BE2C (cell line): ENCODE measurements around the gene AGTR1.

Experiments used
- DNase-seq: peaks from one replicate; pipeline ENCODE4 v3.0.0-alpha.2; 2020
- H3K27me3 ChIP-seq: fragments of 250-450 bp; sonication (Bioruptor Pico); 2 replicates; pipeline ENCODE4 v1.5.1; 2020; ENCODE audit warnings: mild to moderate bottlenecking
- H3K36me3 ChIP-seq: fragments of 250-450 bp; sonication (Bioruptor Pico); 2 replicates; pipeline ENCODE4 v1.5.1; 2020; ENCODE audit warnings: mild to moderate bottlenecking
- H3K4me1 ChIP-seq: fragments of 250-450 bp; sonication (Bioruptor Pico); 2 replicates; pipeline ENCODE4 v1.5.1; 2020
- H3K4me3 ChIP-seq: 2 replicates; pipeline ENCODE4 v1.5.1; 2011; ENCODE audit warnings: low read depth, low read length
- H3K9me3 ChIP-seq: fragments of 250-450 bp; sonication (Bioruptor Pico); 2 replicates; pipeline ENCODE4 v1.5.1; 2020
- CTCF ChIP-seq: IDR thresholded peaks from 2 replicates; pipeline ENCODE4 v1.5.1; 2012; ENCODE audit warnings: mild to moderate bottlenecking, low read depth, low read length

Gene AGTR1

DNA sequence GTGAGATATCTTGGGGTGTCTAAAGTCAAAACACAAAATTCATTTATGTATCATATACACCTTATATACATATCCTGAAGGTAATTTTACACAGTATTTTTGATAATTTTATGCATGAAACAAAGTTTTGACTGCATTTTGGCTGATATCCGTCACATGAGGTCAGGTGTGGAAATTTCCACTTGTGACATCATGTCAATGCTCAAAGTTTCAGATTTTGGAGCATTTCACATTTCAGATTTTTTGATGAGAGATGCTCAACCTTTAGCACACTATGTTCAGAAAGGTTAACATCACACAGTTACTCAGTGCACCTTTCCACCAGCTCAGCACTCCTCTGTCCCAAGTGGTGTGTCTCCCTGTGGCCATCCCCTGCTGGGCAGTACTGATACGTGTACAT, 92.2 kb downstream of the AGTR1 start:
- Histone ChIP-seq H3K36me3 (no peaks in the 10 kb centered on the region), H3K9me3 (no peaks in the 10 kb centered on the region; the same call in none of the 2 replicates), H3K4me3 (no peak overlapping the region), H3K4me1 (peaks cover 34% of the 10 kb centered on the region), H3K27me3 (no peaks in the 10 kb centered on the region)
- TF ChIP-seq CTCF = no peak
- DNase-seq = no peak

GRCh38 chr3:148790370-148790769, 92.7 kb downstream of the AGTR1 start:
- no peaks in the 10 kb centered on the region; the same call in none of the 2 replicates for H3K9me3 ChIP-seq
- DNase-seq = no peak
- no peak overlapping the region for H3K4me3 ChIP-seq
- H3K27me3 ChIP-seq = no peaks in the 10 kb centered on the region
- peaks cover 34% of the 10 kb centered on the region for H3K4me1 ChIP-seq
- no peak for TF ChIP-seq CTCF
- H3K36me3 ChIP-seq = no peaks in the 10 kb centered on the region

- no peak overlapping the region for H3K4me3 ChIP-seq
- H3K4me1 ChIP-seq = peaks cover 34% of the 10 kb centered on the region
- H3K36me3 ChIP-seq = no peaks in the 10 kb centered on the region
- no peaks in the 10 kb centered on the region for H3K27me3 ChIP-seq
- no peak for TF ChIP-seq CTCF
- H3K9me3 ChIP-seq = no peaks in the 10 kb centered on the region; the same call in none of the 2 replicates
- DNase-seq = peak; percentile 32
These were observed 93.4 kb downstream of the AGTR1 start for GRCh38 chr3:148790851-148791735.

DNA sequence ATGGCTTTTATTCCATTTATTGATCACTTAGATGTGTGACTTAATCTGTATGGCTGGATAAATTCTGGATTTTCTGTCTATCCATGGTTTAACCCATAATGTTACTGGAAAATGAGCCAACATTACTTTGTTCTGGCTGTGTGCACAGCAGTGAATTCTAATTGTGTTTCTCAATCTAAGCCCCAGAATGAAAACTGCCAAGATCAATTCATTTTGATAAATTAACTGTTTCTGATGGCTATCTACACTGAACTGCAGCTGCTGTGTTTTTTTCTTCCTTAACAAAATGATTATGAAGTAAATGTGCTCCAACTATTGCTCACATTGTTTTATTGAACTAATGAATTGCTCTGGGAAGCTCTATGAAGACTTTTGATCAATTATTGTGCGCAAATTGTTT, 94.2 kb downstream of the AGTR1 start:
- DNase-seq = no peak
- Histone ChIP-seq H3K27me3 (no peaks in the 10 kb centered on the region), H3K36me3 (no peaks in the 10 kb centered on the region), H3K4me1 (peaks cover 34% of the 10 kb centered on the region), H3K4me3 (no peak overlapping the region), H3K9me3 (no peaks in the 10 kb centered on the region; the same call in 1 of the 2 replicates)
- TF ChIP-seq CTCF = no peak

DNA sequence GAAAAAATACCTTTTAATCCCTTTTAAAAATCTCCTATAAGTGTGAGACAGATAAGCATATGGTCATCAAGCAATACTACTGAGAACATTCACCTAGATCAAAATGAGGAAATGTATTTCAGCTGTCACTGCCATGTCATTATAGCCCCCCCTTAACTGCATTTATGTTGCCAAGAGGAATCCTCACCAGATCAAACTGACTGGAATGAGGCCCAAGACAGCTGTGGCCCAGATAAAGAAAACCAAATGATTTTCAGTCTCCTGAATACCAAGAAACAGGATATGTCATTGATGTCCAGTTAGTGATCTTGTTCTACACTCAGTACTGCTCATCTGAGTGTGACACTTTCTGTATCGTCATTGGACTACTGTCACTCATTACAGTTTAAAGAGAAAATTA, 94.8 kb downstream of the AGTR1 start:
- DNase-seq = no peak
- Histone ChIP-seq H3K36me3 (no peaks in the 10 kb centered on the region), H3K4me3 (no peak overlapping the region), H3K4me1 (peaks cover 34% of the 10 kb centered on the region), H3K9me3 (no peaks in the 10 kb centered on the region; the same call in 1 of the 2 replicates), H3K27me3 (no peaks in the 10 kb centered on the region)
- no peak for TF ChIP-seq CTCF
